ENCODE measurements around the gene CCDC91. TPM values are rescaled to one million over a fixed set of nuclear protein-coding genes. Genes with fewer than 3 reads are reported as not detected.

CCDC91 gene
- total and polyA plus RNA-seq, 2 of the 4 experiments (the other 2 are of a cell fraction), result 8.6 to 14.7 TPM

- no peak overlapping the region for H4K5ac ChIP-seq (ENCODE audit: low read depth, low read length)
- ChIA-PET POLR2A (ENCODE audit: unreplicated experiment) (no interaction called here), CTCF (no interaction called here)
- in situ Hi-C loops (cut with MboI; ENCODE audit: low sequenced_read_pairs), result no loop called here
- H3K9me1 ChIP-seq (ENCODE audit: insufficient read depth, low read length), result no peaks in the 10 kb centered on the region
- BruUV-seq (replicated peaks), result no TSS peak
- H3K18ac ChIP-seq (ENCODE audit: low read depth, low read length), result no peak overlapping the region
- no peak overlapping the region for H2AFZ ChIP-seq (replicated peaks; ENCODE audit: low read length, poor library complexity)
- TF ChIP-seq POLR2A (IDR thresholded peaks at IDR 0.05; ENCODE audit: low read depth, low read length) (no peak), MAZ (IDR thresholded peaks at IDR 0.05; ENCODE audit: borderline replicate concordance, low read depth, low read length) (no peak), NFE2L2 (IDR thresholded peaks at IDR 0.05; ENCODE audit: low read depth, low read length) (no peak), RFX5 (IDR thresholded peaks at IDR 0.05; ENCODE audit: low read depth, low read length) (no peak), MXI1 (IDR thresholded peaks at IDR 0.05; ENCODE audit: borderline replicate concordance, low read depth, low read length) (no peak), RAD21 (IDR thresholded peaks at IDR 0.05; ENCODE audit: low read length) (no peak), USF2 (IDR thresholded peaks at IDR 0.05; ENCODE audit: low read depth, low read length) (no peak), ELK1 (IDR thresholded peaks at IDR 0.05; ENCODE audit: borderline replicate concordance, low read depth, low read length) (no peak), BHLHE40 (IDR thresholded peaks at IDR 0.05; ENCODE audit: low read depth, low read length) (no peak), CEBPB (IDR thresholded peaks at IDR 0.05; ENCODE audit: low read depth, low read length) (no peak), CTCF (conservative IDR thresholded peaks at IDR 0.05; ENCODE audit: low read depth, low read length) (no peak), CHD1 (IDR thresholded peaks at IDR 0.05; ENCODE audit: low read depth, low read length) (no peak), FOS (IDR thresholded peaks at IDR 0.05; ENCODE audit: low read depth, low read length) (no peak), RCOR1 (IDR thresholded peaks at IDR 0.05; ENCODE audit: insufficient replicate concordance, low read length) (no peak), SMC3 (IDR thresholded peaks at IDR 0.05; ENCODE audit: low read depth, low read length) (no peak), MAFK (IDR thresholded peaks at IDR 0.05; ENCODE audit: low read depth, low read length) (no peak)
- H3K4me2 ChIP-seq (ENCODE audit: low read depth, low read length), result no peak overlapping the region
- no peak overlapping the region for H2BK120ac ChIP-seq (ENCODE audit: low read depth, low read length)
- H2BK15ac ChIP-seq (ENCODE audit: low read depth, low read length), result no peak overlapping the region
- H4K91ac ChIP-seq (ENCODE audit: insufficient read depth, low read depth, low read length), result no peak overlapping the region
- no peak overlapping the region for H2AK9ac ChIP-seq (replicated peaks; ENCODE audit: low read depth, low read length, poor library complexity)
- H3K4me1 ChIP-seq (ENCODE audit: control insufficient read depth, insufficient read depth, low read length), result no peaks in the 10 kb centered on the region
- H2BK5ac ChIP-seq (ENCODE audit: low read depth, low read length, poor library complexity, severe bottlenecking), result no peak overlapping the region
- H2BK20ac ChIP-seq (ENCODE audit: low read depth, low read length), result no peak overlapping the region
- H4K8ac ChIP-seq (ENCODE audit: low read depth in 2 of 2, low read length in 2 of 2), result no peak overlapping the region
- DNase-seq (no peak), ATAC-seq (ENCODE audit: low read depth) (no peak)
- H3K9ac ChIP-seq (ENCODE audit: low read depth, low read length), result no peak overlapping the region
- no peak overlapping the region for H3K4me3 ChIP-seq (ENCODE audit: insufficient read depth, low read depth, low read length)
- H3K36me3 ChIP-seq (ENCODE audit: control insufficient read depth, insufficient read depth, low read length), result no peaks in the 10 kb centered on the region
- dilution Hi-C loops (cut with HindIII; ENCODE audit: low sequenced_read_pairs, unreplicated experiment), result no loop called here
- H3K79me1 ChIP-seq (ENCODE audit: low read depth in 1 of 2, low read length in 2 of 2), result no peaks in the 10 kb centered on the region; a peak in 1 of 4 replicates
- no peak overlapping the region for H2AK5ac ChIP-seq (ENCODE audit: low read depth, low read length)
- no peak overlapping the region for H3K23ac ChIP-seq (ENCODE audit: low read depth, low read length)
- no peaks in the 10 kb centered on the region for H3K9me3 ChIP-seq (ENCODE audit: control insufficient read depth, insufficient read depth, low read length)
- H3K14ac ChIP-seq (replicated peaks; ENCODE audit: low read depth, low read length), result no peak overlapping the region
- H3K27me3 ChIP-seq (ENCODE audit: control insufficient read depth, insufficient read depth, low read length), result no peaks in the 10 kb centered on the region
- H3K27ac ChIP-seq (ENCODE audit: insufficient read depth, low read length), result no peak overlapping the region
- H3K4ac ChIP-seq (ENCODE audit: low read depth, low read length), result no peak overlapping the region
- no peaks in the 10 kb centered on the region for H4K20me1 ChIP-seq (ENCODE audit: insufficient read depth, low read length)
- H3K56ac ChIP-seq (ENCODE audit: extremely low read depth, insufficient read depth, low read length), result no peak overlapping the region
- intact Hi-C loops (cut with micrococcal nuclease), result no loop called here
Observed at GRCh38 chr12:28443337-28443736, 253.1 kb downstream of the CCDC91 start.

Data from IMR-90 (cell line).